Right cardiac atrium (tissue), 5 donors: Measurements from ENCODE around the gene ITGB6. TPM values are rescaled to one million over a fixed set of nuclear protein-coding genes. Genes with fewer than 3 reads are reported as not detected.
"Not testable (repeated sequence)": the region's sequence is repeated elsewhere in the genome, so short reads cannot be mapped to it uniquely, and the experiment has no call there.

Source experiments
- ATAC-seq, 2 donors: fragments of 200-7000 bp; cut with Tn5 transposase; one replicate each; pipeline versions ENCODE4 v1.8.0 to v1.9.1; 2020; ENCODE audit warnings: moderate library complexity in 2 of 2, mild to moderate bottlenecking in 1 of 2
- DNase-seq, 3 donors: peaks; one replicate each; pipeline ENCODE4 v3.0.0-alpha.2; 2020
- H3K27ac ChIP-seq: one replicate; pipeline ENCODE4 v1.5.1; 2013; ENCODE audit warnings: mild to moderate bottlenecking, low read length, control low read depth, moderate library complexity
- H3K27me3 ChIP-seq: one replicate; pipeline ENCODE4 v1.6.1; 2013; ENCODE audit not compliant: control insufficient read depth, insufficient read depth
- H3K4me1 ChIP-seq: one replicate; pipeline ENCODE4 v1.6.1; 2013; ENCODE audit warnings: low read length; ENCODE audit not compliant: control insufficient read depth, insufficient read depth
- H3K4me3 ChIP-seq: one replicate; pipeline ENCODE4 v1.5.1; 2013; ENCODE audit warnings: low read length, control low read depth
- H3K9me3 ChIP-seq: one replicate; pipeline ENCODE4 v1.6.1; 2013; ENCODE audit warnings: low read length; ENCODE audit not compliant: control insufficient read depth
- WGBS: extraction: QIAGEN DNeasy Blood & Tissue Kit; methylation state at CpG from one replicate; pipeline ENCODE4 v1.1.7; 2013; 5-methylcytosine and 5-hydroxymethylcytosine counted together
- intact Hi-C, 4 donors: fragments of 100-400 bp; cut with DNase I; formaldehyde crosslinking; loops; one replicate each; pipeline versions ENCODE4 v1.11.0 to v1.14.0; 2022 to 2023
- polyA plus RNA-seq: library from polyadenylated mRNA; stranded (reverse); fragments of 200-250 nt; gene quantifications from one replicate; pipeline ENCODE4 v1.2.3, GENCODE V29; 2013
- total RNA-seq, 4 donors: library from RNA; stranded (reverse); fragmentation: NEBNext Ultra II Directional; extraction: Animal tissue kit (Norgen Biotek cat#: 25700); gene quantifications; one replicate each; pipeline ENCODE4 v1.2.1, GENCODE V29; 2021
- donor health status: healthy with polysubstance abuse.
- donor health status: DM: no; HTN: yes; CAD: no.
- donor health status: DM: no; HTN: no; CAD: no.
- donor health status: DM: no; HTN: yes; CAD: no; lungs with severe emphysema.
- donor health status: DM: yes; HTN: yes; CAD: no.

ITGB6 gene
- total and polyA plus RNA-seq, 5 donors, result 0.32 to 2.2 (median 1.3) TPM

- H3K9me3 ChIP-seq, result no peaks in the 10 kb centered on the region
- no peaks in the 10 kb centered on the region for H3K4me1 ChIP-seq
- intact Hi-C loops, result no loop called here
- DNase-seq, result no peak
- ATAC-seq, result no peak
- no peaks in the 10 kb centered on the region for H3K27me3 ChIP-seq
- H3K27ac ChIP-seq, result no peak overlapping the region
- H3K4me3 ChIP-seq, result no peak overlapping the region
- WGBS, result 85% methylated on average over 2 of the region's 2 CpGs
These were observed 73.3 kb downstream of the ITGB6 start for GRCh38 chr2:160126756-160127155.

- intact Hi-C loops, result no loop called here
- no peaks in the 10 kb centered on the region for H3K9me3 ChIP-seq
- H3K27me3 ChIP-seq, result no peaks in the 10 kb centered on the region
- H3K4me3 ChIP-seq, result no peak overlapping the region
- no peaks in the 10 kb centered on the region for H3K4me1 ChIP-seq
- 95% methylated on average over 12 of the region's 12 CpGs for WGBS
- no peak for ATAC-seq
- H3K27ac ChIP-seq, result no peak overlapping the region
- DNase-seq, result no peak
These were observed 73.8 kb downstream of the ITGB6 start for GRCh38 chr2:160126315-160126714.

GRCh38 chr2:160125828-160126227, 74.2 kb downstream of the ITGB6 start:
- Histone ChIP-seq H3K4me3 (no peak overlapping the region), H3K4me1 (no peaks in the 10 kb centered on the region), H3K27me3 (no peaks in the 10 kb centered on the region), H3K9me3 (no peaks in the 10 kb centered on the region), H3K27ac (no peak overlapping the region)
- no peak for ATAC-seq
- WGBS, result 66% methylated on average over 6 of the region's 6 CpGs
- DNase-seq, result no peak
- intact Hi-C loops, result no loop called here

GRCh38 chr2:160125366-160125765, 74.7 kb downstream of the ITGB6 start:
- 95% methylated on average over 2 of the region's 2 CpGs for WGBS
- H3K4me3 ChIP-seq, result no peak overlapping the region
- intact Hi-C loops, result no loop called here
- H3K27ac ChIP-seq, result no peak overlapping the region
- DNase-seq, result no peak
- H3K4me1 ChIP-seq, result no peaks in the 10 kb centered on the region
- H3K27me3 ChIP-seq, result no peaks in the 10 kb centered on the region
- no peaks in the 10 kb centered on the region for H3K9me3 ChIP-seq
- no peak for ATAC-seq

- Histone ChIP-seq H3K27me3 (no peaks in the 10 kb centered on the region), H3K4me3 (no peak overlapping the region), H3K27ac (no peak overlapping the region), H3K4me1 (no peaks in the 10 kb centered on the region), H3K9me3 (no peaks in the 10 kb centered on the region)
- DNase-seq (no peak), ATAC-seq (no peak)
- intact Hi-C loops, result no loop called here
- 61% methylated on average over 1 of the region's 1 CpG for WGBS
These were observed 75.5 kb downstream of the ITGB6 start for GRCh38 chr2:160124571-160124970.

DNA sequence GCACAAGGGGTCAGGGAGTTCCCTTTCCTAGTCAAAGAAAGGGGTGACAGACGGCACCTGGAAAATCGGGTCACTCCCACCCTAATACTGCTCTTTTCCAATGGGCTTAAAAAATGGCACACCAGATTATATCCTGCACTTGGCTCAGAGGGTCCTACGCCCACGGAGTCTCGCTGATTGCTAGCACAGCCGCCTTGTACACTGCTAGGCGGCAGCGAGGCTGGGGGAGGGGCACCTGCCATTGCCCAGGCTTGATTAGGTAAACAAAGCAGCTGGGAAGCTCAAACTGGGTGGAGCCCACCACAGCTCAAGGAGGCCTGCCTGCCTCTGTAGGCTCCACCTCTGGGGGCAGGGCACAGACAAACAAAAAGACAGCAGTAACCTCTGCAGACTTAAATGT, 85.4 kb downstream of the ITGB6 start:
- H3K27me3 ChIP-seq, H3K4me3 ChIP-seq, H3K4me1 ChIP-seq, ATAC-seq, H3K27ac ChIP-seq, DNase-seq, H3K9me3 ChIP-seq: not testable (repeated sequence)
- intact Hi-C loops, result loop anchor here in 2 of 4 donors (5.0 to 10.0 kb wide), 2 partner anchors 878 to 880 kb away; no protein-coding TSS in a partner anchor
- 83% methylated on average over 8 of the region's 8 CpGs for WGBS

DNA sequence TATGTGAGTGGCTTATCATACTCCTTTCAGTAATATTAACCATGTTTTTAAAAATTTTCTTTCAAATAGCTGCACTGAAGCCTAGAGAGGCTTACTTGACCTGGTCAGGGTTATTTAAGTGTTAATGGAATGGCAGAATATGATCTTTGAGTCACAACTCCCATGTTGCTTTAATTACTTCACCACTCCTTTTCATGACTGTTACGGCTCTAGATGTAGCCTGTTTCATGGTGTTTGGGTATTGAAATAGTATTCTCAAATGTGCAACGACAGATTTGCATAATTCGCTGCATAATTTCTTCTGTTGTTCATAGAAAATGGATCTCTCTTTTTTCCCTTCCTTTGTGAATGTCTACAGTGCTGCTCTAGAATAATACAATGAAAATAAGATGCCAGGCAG, 86.1 kb downstream of the ITGB6 start:
- no peak for ATAC-seq

DNA sequence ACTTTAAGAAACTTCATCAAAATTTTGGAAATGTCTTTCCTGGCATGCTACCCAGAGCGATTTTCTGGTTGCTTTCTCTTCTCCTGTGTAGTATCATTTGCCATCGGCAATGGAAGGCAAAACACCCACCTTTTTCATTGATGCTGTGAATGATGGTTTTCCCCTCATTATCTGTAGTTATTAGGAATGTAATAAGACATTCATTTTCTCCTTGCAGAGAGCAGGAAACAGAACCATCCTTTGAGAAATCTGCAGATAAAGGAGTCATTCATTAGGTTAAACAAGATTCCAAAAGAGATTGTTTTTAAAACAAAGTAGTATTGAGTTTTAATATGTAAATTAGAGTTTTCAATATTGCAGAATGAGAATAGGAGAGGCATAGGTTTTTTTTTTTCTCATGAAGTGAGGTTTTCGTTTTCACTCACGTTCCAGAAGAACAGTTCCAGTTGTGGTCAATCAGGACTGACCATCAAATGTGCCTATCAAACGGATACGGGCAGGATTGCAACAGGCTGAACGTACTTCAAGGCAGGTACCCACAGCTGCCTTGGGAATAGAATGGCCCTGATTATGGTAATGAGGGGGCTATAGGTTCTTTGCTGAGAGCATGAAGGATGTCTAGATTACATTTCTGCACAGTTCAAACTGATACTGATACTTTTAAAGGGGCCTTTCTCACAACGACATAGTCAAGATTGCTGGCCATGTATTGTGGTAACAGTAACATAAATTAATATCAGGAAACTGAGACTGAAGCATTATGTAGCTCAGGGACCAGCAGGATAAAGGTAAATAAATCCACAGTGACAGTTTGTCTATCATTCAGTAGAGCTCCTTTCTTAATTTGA, 87.9 kb downstream of the ITGB6 start:
- H3K9me3 ChIP-seq, result no peaks in the 10 kb centered on the region
- no peak for ATAC-seq
- no peak for DNase-seq
- 78% methylated on average over 8 of the region's 8 CpGs for WGBS
- H3K4me1 ChIP-seq, result no peaks in the 10 kb centered on the region
- H3K27me3 ChIP-seq, result no peaks in the 10 kb centered on the region
- no peak overlapping the region for H3K4me3 ChIP-seq
- no peak overlapping the region for H3K27ac ChIP-seq
- intact Hi-C loops, result loop anchor here in 2 of 4 donors (5.0 to 10.0 kb wide), 2 partner anchors 880 to 883 kb away; no protein-coding TSS in a partner anchor

More for the DNA sequence above, 86.1 kb downstream of the ITGB6 start:
- Histone ChIP-seq H3K27me3 (no peaks in the 10 kb centered on the region), H3K9me3 (no peaks in the 10 kb centered on the region), H3K4me3 (no peak overlapping the region), H3K27ac (no peak overlapping the region), H3K4me1 (no peaks in the 10 kb centered on the region)
- no peak for DNase-seq
- intact Hi-C loops, result loop anchor here in 2 of 4 donors (5.0 to 10.0 kb wide), 2 partner anchors 878 to 881 kb away; no protein-coding TSS in a partner anchor
- 84% methylated on average over 3 of the region's 3 CpGs for WGBS

GRCh38 chr2:160110674-160111239, 89.3 kb downstream of the ITGB6 start:
- peak in 1 of 2 donors; percentile 21 for ATAC-seq
- intact Hi-C loops, result loop anchor here in 2 of 4 donors (5.0 to 10.0 kb wide), 2 partner anchors 882 to 884 kb away; no protein-coding TSS in a partner anchor
- 86% methylated on average over 7 of the region's 7 CpGs for WGBS
- DNase-seq, result no peak
- no peak overlapping the region for H3K4me3 ChIP-seq
- no peaks in the 10 kb centered on the region for H3K9me3 ChIP-seq
- no peaks in the 10 kb centered on the region for H3K27me3 ChIP-seq
- no peaks in the 10 kb centered on the region for H3K4me1 ChIP-seq
- no peak overlapping the region for H3K27ac ChIP-seq

GRCh38 chr2:160109939-160110673, 90.0 kb downstream of the ITGB6 start:
- Histone ChIP-seq H3K4me3 (no peak overlapping the region), H3K27ac (no peak overlapping the region), H3K27me3 (no peaks in the 10 kb centered on the region), H3K9me3 (no peaks in the 10 kb centered on the region), H3K4me1 (no peaks in the 10 kb centered on the region)
- 42% methylated on average over 8 of the region's 8 CpGs for WGBS
- peak; percentile 66 to 86 (median 77) for DNase-seq
- peak; percentile 91 to 92 for ATAC-seq
- intact Hi-C loops, result loop anchor here (5.0 to 10.0 kb wide), 3 partner anchors 882 to 895 kb away; no protein-coding TSS in a partner anchor
